SU-DHL-6 (cell line): Measurements from ENCODE around the gene HTR5A.

Experiments
- H2AFZ ChIP-seq: fragments of 200-600 bp; sonication (generic); 2 replicates; pipeline ENCODE4 v1.6.1; 2014; ENCODE audit warnings: low read depth, mild to moderate bottlenecking, moderate library complexity, mixed read lengths, antibody characterized with exemption, low read length; ENCODE audit not compliant: severe bottlenecking
- H3F3A ChIP-seq: fragments of 200-600 bp; shearing (Covaris generic); 2 replicates; pipeline ENCODE4 v1.6.0; 2016; ENCODE audit warnings: antibody characterized with exemption, mild to moderate bottlenecking; ENCODE audit not compliant: insufficient read depth
- H3K27ac ChIP-seq: fragments of 200-600 bp; sonication (generic); 2 replicates; pipeline ENCODE4 v1.5.1; 2016; ENCODE audit warnings: low read depth, mild to moderate bottlenecking, low read length, moderate library complexity, mixed read lengths
- H3K27me3 ChIP-seq: fragments of 200-600 bp; sonication (generic), shearing (Covaris generic); 2 replicates; pipeline ENCODE4 v1.6.0; 2014; ENCODE audit warnings: mild to moderate bottlenecking, low read length
- H3K36me3 ChIP-seq: fragments of 200-600 bp; sonication (generic); 2 replicates; pipeline ENCODE4 v1.6.1; 2014; ENCODE audit warnings: mild to moderate bottlenecking, low read length, mixed read lengths
- H3K4me2 ChIP-seq: fragments of 300-600, 200-600 bp; shearing (Covaris generic), sonication (generic); 2 replicates; pipeline ENCODE4 v1.6.0; 2014; ENCODE audit warnings: low read length, low read depth, mild to moderate bottlenecking; ENCODE audit not compliant: poor library complexity, severe bottlenecking
- H3K4me3 ChIP-seq: fragments of 200-600 bp; sonication (generic); 2 replicates; pipeline ENCODE4 v1.5.1; 2014; ENCODE audit warnings: antibody characterized with exemption, low read length, mild to moderate bottlenecking, mixed read lengths; ENCODE audit not compliant: insufficient read depth, poor library complexity, severe bottlenecking
- H3K79me2 ChIP-seq: fragments of 200-600 bp; sonication (generic); 2 replicates; pipeline ENCODE4 v1.6.1; 2014; ENCODE audit warnings: mild to moderate bottlenecking, low read length, moderate library complexity; ENCODE audit not compliant: insufficient read depth
- H3K9ac ChIP-seq: fragments of 200-600 bp; sonication (generic); 2 replicates; pipeline ENCODE4 v1.7.0; 2014; ENCODE audit warnings: mild to moderate bottlenecking, low read length
- H3K9me2 ChIP-seq: fragments of 200-600 bp; sonication (generic); replicated peaks from 2 replicates; pipeline ENCODE4 v1.6.1; 2014; ENCODE audit warnings: low read length; ENCODE audit not compliant: insufficient read depth
- H3K9me3 ChIP-seq: fragments of 200-600 bp; sonication (generic); 2 replicates; pipeline ENCODE4 v1.6.1; 2014; ENCODE audit warnings: low read length, mixed read lengths; ENCODE audit not compliant: insufficient read depth
- H4K20me1 ChIP-seq: fragments of 200-600 bp; sonication (generic); 2 replicates; pipeline ENCODE4 v1.6.1; 2014; ENCODE audit warnings: low read depth, mild to moderate bottlenecking, antibody characterized with exemption, low read length, moderate library complexity, mixed read lengths
- EZH2phosphoT487 ChIP-seq: fragments of 200-600 bp; sonication (generic), shearing (Covaris generic); conservative IDR thresholded peaks from 2 replicates; pipeline ENCODE4 v1.6.1; 2018; ENCODE audit warnings: mild to moderate bottlenecking, antibody characterized with exemption, low read length, moderate library complexity, mixed read lengths
- TF ChIP-seq, protein P1 (sequence below): fragments of 200-600 bp; sonication (generic); IDR thresholded peaks from one replicate; pipeline ENCODE4 v1.5.1; 2017; ENCODE audit warnings: antibody characterized with exemption, mild to moderate bottlenecking, low read length, moderate library complexity; ENCODE audit not compliant: insufficient read depth, poor library complexity, severe bottlenecking

Gene HTR5A

DNA sequence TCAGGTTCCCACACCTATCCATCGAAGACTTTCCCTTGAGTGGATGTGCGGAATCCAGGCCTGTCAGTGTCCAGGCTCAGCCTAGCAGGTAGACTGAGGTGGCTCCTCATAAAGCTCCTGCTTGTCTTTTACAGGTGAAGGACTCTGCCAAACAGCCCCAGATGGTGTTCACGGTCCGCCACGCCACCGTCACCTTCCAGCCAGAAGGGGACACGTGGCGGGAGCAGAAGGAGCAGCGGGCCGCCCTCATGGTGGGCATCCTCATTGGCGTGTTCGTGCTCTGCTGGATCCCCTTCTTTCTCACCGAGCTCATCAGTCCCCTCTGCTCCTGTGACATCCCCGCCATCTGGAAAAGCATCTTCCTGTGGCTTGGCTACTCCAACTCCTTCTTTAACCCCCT lies 13.9 kb downstream of the HTR5A start:
- Histone ChIP-seq H3K9me3 (no peaks in the 10 kb centered on the region), H3K4me2 (no peak overlapping the region), H3K4me3 (no peak overlapping the region), H3K9me2 (no peaks in the 10 kb centered on the region), H4K20me1 (no peaks in the 10 kb centered on the region), H3K36me3 (no peaks in the 10 kb centered on the region), H3K9ac (no peak overlapping the region), H3K27ac (no peak overlapping the region), H3K79me2 (no peaks in the 10 kb centered on the region), H3K27me3 (no peaks in the 10 kb centered on the region), H2AFZ (no peak overlapping the region), H3F3A (no peaks in the 10 kb centered on the region)
- TF ChIP-seq EZH2phosphoT487, result no peak
- TF ChIP-seq, protein P1, sequence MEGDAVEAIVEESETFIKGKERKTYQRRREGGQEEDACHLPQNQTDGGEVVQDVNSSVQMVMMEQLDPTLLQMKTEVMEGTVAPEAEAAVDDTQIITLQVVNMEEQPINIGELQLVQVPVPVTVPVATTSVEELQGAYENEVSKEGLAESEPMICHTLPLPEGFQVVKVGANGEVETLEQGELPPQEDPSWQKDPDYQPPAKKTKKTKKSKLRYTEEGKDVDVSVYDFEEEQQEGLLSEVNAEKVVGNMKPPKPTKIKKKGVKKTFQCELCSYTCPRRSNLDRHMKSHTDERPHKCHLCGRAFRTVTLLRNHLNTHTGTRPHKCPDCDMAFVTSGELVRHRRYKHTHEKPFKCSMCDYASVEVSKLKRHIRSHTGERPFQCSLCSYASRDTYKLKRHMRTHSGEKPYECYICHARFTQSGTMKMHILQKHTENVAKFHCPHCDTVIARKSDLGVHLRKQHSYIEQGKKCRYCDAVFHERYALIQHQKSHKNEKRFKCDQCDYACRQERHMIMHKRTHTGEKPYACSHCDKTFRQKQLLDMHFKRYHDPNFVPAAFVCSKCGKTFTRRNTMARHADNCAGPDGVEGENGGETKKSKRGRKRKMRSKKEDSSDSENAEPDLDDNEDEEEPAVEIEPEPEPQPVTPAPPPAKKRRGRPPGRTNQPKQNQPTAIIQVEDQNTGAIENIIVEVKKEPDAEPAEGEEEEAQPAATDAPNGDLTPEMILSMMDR, result no peak

DNA sequence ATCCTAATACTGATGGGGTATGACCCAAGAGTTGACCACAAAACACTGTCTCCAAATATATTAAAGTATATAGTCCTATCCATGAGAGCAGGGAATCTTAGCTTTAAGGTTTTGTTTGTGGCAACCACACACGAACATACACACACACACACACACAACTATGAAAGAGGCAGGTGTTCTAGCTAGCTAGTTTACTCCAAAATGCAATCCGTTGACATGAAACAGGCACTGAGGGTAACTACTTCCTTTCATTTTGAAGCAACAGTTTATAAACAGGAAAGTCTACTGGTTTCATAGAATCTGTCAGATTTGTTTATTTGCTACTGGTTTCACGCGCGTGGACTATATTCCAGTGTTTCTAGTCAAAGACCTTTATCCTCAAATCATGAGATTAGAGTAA lies 14.8 kb downstream of the HTR5A start:
- no peaks in the 10 kb centered on the region for H3K27me3 ChIP-seq
- H3F3A ChIP-seq, result no peaks in the 10 kb centered on the region
- H3K4me2 ChIP-seq, result no peak overlapping the region
- H3K9me3 ChIP-seq, result no peaks in the 10 kb centered on the region
- no peaks in the 10 kb centered on the region for H3K36me3 ChIP-seq
- H3K9ac ChIP-seq, result no peak overlapping the region
- no peak overlapping the region for H3K27ac ChIP-seq
- no peak overlapping the region for H2AFZ ChIP-seq
- no peak overlapping the region for H3K4me3 ChIP-seq
- no peaks in the 10 kb centered on the region for H4K20me1 ChIP-seq
- H3K79me2 ChIP-seq, result no peaks in the 10 kb centered on the region
- no peak for TF ChIP-seq EZH2phosphoT487
- TF ChIP-seq, protein P1, result no peak
- H3K9me2 ChIP-seq, result no peaks in the 10 kb centered on the region

DNA sequence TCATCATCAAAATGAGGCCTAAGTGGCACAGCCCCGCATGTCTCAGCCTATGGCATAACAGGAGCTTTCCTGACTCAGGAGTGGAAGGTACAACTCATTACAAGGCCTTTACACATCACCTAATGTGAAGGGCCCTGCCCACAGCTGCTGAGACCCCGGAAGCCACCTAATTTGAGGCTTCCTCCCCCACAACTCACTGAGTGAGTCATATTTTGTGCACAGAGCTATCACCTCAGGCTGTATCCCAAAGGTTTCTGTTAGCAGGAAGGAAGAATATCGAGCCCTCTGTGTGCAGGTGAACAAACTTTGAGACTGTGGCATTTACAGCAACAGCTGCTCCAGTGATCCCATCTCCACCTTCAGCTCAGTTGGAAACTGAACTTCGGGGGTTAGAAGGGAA lies 20.6 kb downstream of the HTR5A start:
- H3K4me3 ChIP-seq, result no peak overlapping the region
- no peaks in the 10 kb centered on the region for H3K9me3 ChIP-seq
- H3K36me3 ChIP-seq, result no peaks in the 10 kb centered on the region
- H3K9me2 ChIP-seq, result no peaks in the 10 kb centered on the region
- H3K27ac ChIP-seq, result no peak overlapping the region
- no peaks in the 10 kb centered on the region for H3K27me3 ChIP-seq
- H3K4me2 ChIP-seq, result no peak overlapping the region
- no peaks in the 10 kb centered on the region for H4K20me1 ChIP-seq
- H3K9ac ChIP-seq, result no peak overlapping the region
- no peaks in the 10 kb centered on the region for H3K79me2 ChIP-seq
- no peaks in the 10 kb centered on the region for H3F3A ChIP-seq
- H2AFZ ChIP-seq, result no peak overlapping the region
- TF ChIP-seq, protein P1, result no peak
- TF ChIP-seq EZH2phosphoT487, result no peak
